Activated CD8-positive, alpha-beta memory T cell treated with anti-CD3 and anti-CD28 coated beads, Interleukin-2, amount 50 U/mL, for 24 hours (primary cell): Measurements from ENCODE around the gene CCDC88B.
A peak's percentile ranks its signal among the peaks of the same experiment; 100 is the strongest.
"Not testable (repeated sequence)": the region's sequence is repeated elsewhere in the genome, so short reads cannot be mapped to it uniquely, and the experiment has no call there.

Experiments used
- DNase-seq: peaks from one replicate; pipeline ENCODE4 v3.0.0-alpha.2; 2020; ENCODE audit errors: extremely low read depth

Gene CCDC88B

GRCh38 chr11:64304316-64305072 is 35.5 kb upstream of the CCDC88B start:
- peak; percentile 90 for DNase-seq

GRCh38 chr11:64305075-64305690 is 34.8 kb upstream of the CCDC88B start, which contains the start of gene ESRRA:
Gene ESRRA, plus strand, starts transcription at chr11:64305524. Its CDS starts 1,656 bp downstream, at chr11:64307180.
- peak; percentile 98 for DNase-seq

DNA sequence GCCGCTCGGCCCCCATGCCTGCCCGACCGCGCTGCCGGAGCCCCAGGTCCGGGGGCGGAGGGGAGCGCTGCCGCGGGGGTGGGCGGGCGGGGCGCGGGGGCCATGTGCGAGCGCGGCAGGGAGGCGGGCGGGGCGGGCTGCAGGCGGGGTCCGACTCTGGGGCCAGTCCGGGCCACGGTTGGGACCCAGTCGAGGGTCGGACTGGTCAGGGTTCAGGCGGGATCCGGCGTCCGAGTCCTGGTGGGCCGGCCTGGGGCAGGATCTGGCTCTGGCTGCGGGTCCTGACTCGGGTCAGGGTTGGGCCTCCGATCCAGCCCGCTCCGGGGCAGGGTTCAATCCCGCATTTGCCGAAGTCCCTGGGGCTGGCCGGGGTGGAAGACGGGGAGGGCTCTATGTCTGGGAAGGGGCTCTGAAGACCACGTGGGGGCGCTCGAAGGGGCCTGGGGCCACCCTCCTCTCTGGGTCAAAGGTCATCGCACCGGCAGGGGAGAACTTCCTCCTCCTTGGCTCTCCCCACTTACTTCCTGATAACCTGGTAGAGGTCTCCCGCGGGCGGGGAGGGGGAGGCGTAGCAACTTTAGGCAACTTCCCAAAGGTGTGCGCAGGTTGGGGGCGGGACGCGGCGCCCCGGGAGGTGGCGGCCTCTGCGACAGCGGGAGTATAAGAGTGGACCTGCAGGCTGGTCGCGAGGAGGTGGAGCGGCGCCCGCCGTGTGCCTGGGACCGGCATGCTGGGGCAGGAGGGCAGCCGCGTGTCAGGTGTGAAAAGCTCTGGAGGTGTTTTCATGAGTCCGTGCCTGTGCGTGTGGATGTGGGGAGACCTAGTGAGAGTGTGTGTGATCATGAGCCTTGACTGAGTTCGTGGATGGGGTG is 34.1 kb upstream of the CCDC88B start:
- DNase-seq: peak; percentile 34

GRCh38 chr11:64306563-64306875 is 33.5 kb upstream of the CCDC88B start:
- DNase-seq: no peak

DNA sequence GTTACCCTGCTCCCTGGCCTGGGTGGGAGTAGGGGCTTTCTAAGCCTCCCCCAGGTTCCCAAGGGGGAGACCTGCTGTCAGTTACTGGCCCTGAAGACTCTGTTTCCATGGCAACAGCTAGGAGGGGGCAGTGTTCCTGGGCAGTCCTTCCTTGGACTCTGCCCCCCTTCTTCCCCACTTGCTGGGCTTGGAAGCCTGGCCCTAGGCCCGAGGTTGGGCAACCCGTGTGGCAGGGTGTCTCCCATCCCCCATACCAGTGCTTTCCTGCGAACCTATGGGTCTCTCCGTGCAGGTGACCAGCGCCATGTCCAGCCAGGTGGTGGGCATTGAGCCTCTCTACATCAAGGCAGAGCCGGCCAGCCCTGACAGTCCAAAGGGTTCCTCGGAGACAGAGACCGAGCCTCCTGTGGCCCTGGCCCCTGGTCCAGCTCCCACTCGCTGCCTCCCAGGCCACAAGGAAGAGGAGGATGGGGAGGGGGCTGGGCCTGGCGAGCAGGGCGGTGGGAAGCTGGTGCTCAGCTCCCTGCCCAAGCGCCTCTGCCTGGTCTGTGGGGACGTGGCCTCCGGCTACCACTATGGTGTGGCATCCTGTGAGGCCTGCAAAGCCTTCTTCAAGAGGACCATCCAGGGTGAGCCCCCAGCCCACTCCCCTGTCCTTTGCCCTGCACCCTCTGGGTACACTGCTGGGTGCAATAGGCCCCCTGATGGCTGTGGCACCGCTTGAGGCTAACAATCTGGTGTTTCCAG is 33.0 kb upstream of the CCDC88B start:
- DNase-seq: no peak

DNA sequence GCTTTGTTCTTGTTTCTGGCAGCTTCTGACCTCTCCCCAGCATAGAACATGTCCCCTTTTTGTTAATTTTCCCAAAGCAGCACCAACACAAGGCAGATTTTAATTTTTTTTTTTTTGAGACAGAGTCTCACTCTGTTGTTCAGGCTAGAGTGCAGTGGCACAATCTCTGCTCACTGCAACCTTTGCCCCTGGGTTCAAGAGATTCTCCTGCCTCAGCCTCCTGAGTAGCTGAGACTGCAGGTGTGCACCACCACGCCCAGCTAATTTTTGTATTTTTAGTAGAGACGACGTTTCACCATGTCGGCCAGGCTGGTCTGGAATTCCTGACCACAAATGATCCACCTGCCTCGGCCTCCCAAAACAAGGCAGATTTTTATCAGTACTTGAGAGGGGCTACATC is 32.2 kb upstream of the CCDC88B start:
- DNase-seq: not testable (repeated sequence)

DNA sequence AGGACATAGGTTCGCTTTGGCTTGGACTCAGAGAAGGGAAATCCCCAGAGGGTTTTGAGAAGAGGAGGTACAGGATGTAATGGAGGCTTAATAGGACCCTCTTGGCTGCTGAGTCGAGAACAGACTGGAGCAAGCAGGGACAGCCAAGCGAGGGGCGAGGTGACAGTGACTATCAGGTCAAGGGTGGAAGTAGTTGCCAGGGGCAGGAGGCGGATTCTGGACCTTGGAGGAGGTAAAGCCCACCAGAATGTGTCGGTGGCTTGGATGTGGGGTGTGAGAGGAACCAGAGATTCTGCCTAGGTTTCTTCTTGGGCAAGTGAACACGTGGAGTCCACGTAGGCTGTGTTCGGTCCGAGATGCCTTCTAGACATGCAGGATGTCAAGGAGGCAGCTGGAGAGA is 27.1 kb upstream of the CCDC88B start:
- DNase-seq: no peak

DNA sequence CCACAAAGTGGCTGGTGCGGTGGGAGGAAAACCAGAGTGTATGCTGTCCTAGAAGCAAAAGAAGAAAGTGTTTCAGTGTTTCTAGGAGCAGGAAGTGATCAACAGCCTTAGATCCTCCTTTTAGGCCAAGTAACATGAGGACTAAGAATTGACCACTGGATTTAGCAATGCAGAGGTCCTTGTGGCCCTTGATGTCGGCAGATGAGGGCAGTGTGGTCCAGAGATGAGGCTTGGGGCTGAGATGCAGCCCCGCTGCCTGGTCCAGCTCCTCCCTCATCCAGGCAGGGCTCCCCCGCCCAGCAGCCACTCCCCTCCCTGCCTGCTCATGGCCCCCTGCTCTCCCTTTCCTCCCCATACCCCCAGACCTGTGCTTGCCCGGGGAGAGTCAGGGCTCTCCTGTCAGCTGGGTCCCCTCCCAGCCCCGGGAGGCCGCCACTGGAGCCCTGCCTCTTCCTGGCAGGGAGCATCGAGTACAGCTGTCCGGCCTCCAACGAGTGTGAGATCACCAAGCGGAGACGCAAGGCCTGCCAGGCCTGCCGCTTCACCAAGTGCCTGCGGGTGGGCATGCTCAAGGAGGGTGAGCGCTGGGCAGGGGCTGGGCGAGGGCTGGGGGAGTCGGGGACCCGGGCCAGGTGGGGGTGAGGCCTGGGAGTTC is 26.4 kb upstream of the CCDC88B start:
- no peak for DNase-seq

- DNase-seq: no peak
These were observed 25.7 kb upstream of the CCDC88B start for GRCh38 chr11:64314146-64314804.

GRCh38 chr11:64314805-64315561 is 25.0 kb upstream of the CCDC88B start:
- no peak for DNase-seq

DNA sequence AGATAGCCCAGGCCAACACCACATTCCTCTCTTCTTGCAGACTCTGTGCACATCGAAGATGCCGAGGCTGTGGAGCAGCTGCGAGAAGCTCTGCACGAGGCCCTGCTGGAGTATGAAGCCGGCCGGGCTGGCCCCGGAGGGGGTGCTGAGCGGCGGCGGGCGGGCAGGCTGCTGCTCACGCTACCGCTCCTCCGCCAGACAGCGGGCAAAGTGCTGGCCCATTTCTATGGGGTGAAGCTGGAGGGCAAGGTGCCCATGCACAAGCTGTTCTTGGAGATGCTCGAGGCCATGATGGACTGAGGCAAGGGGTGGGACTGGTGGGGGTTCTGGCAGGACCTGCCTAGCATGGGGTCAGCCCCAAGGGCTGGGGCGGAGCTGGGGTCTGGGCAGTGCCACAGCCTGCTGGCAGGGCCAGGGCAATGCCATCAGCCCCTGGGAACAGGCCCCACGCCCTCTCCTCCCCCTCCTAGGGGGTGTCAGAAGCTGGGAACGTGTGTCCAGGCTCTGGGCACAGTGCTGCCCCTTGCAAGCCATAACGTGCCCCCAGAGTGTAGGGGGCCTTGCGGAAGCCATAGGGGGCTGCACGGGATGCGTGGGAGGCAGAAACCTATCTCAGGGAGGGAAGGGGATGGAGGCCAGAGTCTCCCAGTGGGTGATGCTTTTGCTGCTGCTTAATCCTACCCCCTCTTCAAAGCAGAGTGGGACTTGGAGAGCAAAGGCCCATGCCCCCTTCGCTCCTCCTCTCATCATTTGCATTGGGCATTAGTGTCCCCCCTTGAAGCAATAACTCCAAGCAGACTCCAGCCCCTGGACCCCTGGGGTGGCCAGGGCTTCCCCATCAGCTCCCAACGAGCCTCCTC is 24.1 kb upstream of the CCDC88B start:
- not testable (repeated sequence) for DNase-seq

DNA sequence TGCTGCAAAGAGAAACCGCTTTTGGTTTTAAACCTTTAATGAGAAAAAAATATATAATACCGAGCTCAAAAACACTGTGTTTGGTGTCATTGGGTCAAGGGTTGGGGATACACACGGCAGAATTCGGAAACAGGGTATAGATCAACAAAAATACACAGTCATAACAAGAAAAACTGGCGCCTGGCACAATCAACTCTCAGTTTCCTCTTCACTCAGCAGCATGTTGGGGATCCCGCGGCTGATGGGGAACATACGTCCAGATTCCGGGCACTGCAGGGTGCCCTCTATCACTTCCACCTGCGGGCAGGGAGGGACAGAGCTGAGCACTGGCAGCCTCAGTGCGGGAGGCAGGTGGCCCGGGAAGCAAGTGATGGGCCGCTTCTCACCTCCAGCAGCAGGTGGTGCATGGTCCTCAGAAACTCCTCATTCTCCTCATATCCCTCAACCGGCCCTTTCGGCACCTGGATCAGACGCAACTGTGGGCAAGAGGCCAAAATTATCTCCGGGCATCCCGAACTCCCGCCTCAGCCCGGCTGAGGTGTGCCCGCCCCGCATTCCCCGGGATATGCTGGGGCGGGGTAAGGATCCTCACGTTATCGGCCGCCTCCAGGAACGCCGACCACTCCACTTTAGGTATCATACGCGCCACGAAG is 23.2 kb upstream of the CCDC88B start:
- DNase-seq: no peak

DNA sequence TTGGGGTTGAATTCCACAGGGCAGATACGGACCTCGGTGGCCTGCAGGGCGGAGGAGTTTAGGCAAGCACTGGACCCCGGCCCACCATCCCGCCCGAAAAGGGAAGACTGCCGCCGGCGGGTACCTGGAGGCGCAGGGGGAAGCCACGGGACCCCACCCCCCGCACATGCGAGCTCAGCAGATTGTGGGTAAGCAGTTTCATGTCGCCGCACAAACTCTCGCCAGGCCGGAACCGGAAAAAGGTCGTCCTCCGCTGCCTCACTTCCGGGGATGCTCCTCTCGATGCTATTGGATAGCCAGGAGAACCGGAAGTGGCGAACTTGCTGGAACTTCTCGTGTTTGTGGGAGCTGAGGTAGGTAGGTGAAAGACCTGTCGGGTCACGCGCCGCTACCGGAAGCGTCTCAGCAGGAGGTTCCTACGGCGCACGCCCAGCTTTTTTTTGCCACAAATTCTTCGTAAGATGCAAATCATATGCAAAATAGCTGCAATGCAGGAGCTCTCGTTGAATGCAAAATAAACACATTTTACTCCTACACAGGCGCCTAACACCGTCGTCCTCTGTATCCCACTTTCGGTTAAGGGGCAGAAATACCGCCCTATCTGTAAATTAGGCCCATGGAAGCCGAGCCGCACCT is 22.6 kb upstream of the CCDC88B start, which contains the start of gene TRMT112:
Gene TRMT112 (minus strand): TSS at position 235 of the 636 bp plus-strand sequence. CDS start 33 bp downstream, at position 202.
- peak; percentile 94 for DNase-seq

- peak; percentile 83 for DNase-seq
These were observed 21.8 kb upstream of the CCDC88B start, which contains the start of gene PRDX5 for GRCh38 chr11:64317961-64318765. Gene PRDX5, plus strand, starts transcription at chr11:64318121. Its CDS starts 95 bp downstream, at chr11:64318216.

DNA sequence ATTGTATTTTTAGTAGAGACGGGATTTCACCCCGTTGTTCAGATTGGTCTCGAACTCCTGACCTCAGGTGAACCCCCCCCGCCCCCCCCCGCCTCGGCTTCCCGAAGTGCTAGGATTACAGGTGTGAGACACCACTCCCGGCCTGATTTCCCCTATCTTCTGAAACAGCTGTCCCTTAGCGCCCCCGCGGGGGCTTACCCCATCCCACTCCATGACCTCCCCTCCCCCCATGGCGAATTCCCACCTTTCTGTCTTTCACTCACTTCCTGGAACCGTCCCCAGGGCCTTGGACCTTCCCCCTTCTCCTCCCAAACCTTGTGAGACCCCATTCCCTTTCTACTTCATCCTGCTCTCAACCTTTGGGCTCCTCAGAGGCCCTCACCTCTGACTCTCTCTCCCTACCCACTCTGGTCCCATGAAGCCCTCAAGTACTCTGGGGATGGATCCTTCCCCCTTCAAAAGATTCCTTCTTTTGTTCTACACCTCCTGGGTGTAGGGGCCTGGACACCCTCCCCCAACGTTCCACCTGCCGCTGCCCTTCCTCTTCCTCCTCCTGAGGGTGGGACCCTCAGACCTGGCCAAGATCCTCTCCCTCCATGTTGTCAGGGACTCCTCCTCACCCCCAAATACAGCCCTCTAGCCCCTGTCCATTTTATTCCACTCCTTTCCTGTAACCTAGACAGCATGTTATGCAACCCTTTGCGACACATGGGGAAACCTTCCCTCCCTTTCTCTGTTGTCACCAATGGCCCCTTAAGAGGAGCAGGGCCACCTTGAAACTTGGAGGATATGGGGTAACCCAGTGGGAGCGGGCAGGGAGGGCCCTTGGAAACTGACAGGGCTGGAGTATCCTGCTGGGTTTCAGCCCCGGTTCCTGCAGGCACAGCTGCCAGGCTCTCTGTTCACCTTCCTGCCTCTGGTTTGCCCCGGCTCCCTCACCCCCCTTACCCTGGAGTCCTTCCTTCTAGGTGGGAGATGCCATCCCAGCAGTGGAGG is 20.9 kb upstream of the CCDC88B start:
- DNase-seq: no peak

- no peak for DNase-seq
These were observed 19.4 kb upstream of the CCDC88B start for GRCh38 chr11:64320556-64320955.
